GM23338 (cell line): Measurements from ENCODE around the gene ZNF536.

Experiments
- CREB1 ChIP-seq: fragments of 250-450 bp; sonication (Bioruptor Pico); IDR thresholded peaks from 2 replicates; pipeline ENCODE4 v1.5.0; 2020; ENCODE audit warnings: low read depth, mild to moderate bottlenecking, moderate library complexity
- CTCF ChIP-seq, 2 experiments: fragments of 200-600 bp in 1 of 2; sonication (generic) in 1 of 2; conservative IDR thresholded peaks; 2 replicates each; pipeline versions ENCODE4 v1.5.1 to v1.6.1; 2016 to 2017; ENCODE audit warnings: antibody characterized with exemption in 2 of 2, low read depth in 2 of 2, mild to moderate bottlenecking in 2 of 2, moderate library complexity in 1 of 2
- ETS1 ChIP-seq: IDR thresholded peaks from 2 replicates; pipeline ENCODE4 v1.6.1; 2016; ENCODE audit warnings: antibody characterized with exemption
- EZH2 ChIP-seq: fragments of 200-600 bp; sonication (generic); IDR thresholded peaks from one replicate; pipeline ENCODE4 v1.8.0; 2017; ENCODE audit warnings: antibody characterized with exemption, mild to moderate bottlenecking, low read depth; ENCODE audit not compliant: unreplicated experiment
- EZH2phosphoT487 ChIP-seq: fragments of 200-600 bp; sonication (generic); IDR thresholded peaks from one replicate; pipeline ENCODE4 v1.8.1; 2018; ENCODE audit warnings: antibody characterized with exemption; ENCODE audit not compliant: unreplicated experiment
- NANOG ChIP-seq: IDR thresholded peaks from 2 replicates; pipeline ENCODE4 v1.6.1; 2016; ENCODE audit warnings: antibody characterized with exemption, borderline replicate concordance
- POLR2AphosphoS5 ChIP-seq: IDR thresholded peaks from 2 replicates; pipeline ENCODE4 v1.6.1; 2016; ENCODE audit warnings: antibody characterized with exemption, low read depth

GRCh38 chr19:30516111-30516510, 143.9 kb downstream of the ZNF536 start:
- TF ChIP-seq EZH2phosphoT487 (no peak), CTCF (conservative IDR thresholded peaks at IDR 0.05; ENCODE audit: low read depth in 2 of 2) (no peak), CREB1 (CRISPR knock-in tag) (no peak), NANOG (no peak), EZH2 (no peak), POLR2AphosphoS5 (no peak), ETS1 (no peak)
